ENCODE data around the gene RANBP9.

DNA sequence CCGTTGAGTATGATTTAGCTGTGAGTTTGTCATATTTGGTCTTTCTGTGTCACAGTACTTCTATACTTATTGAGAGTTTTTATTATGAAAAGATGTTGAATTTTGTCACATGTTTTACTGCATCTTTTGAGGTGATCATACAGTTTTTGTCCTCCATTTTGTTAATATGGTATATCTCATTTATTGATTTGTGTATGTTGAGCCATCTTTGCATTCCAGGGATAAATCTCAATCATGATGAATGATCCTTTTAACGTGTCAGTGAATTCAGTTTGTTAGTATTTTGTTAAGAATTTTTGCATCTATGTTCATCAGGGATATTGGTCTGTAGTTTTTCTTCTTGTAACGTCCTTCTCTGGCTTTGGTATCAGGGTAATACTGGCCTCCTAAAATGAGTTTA is 133.7 kb downstream of the RANBP9 start:
- no peak for TF ChIP-seq EZH2 (IDR thresholded peaks at IDR 0.05; ENCODE audit: low read depth, unreplicated experiment)
- TF ChIP-seq POLR2AphosphoS5 (IDR thresholded peaks at IDR 0.05; ENCODE audit: low read depth), result no peak
- TF ChIP-seq, protein P1, sequence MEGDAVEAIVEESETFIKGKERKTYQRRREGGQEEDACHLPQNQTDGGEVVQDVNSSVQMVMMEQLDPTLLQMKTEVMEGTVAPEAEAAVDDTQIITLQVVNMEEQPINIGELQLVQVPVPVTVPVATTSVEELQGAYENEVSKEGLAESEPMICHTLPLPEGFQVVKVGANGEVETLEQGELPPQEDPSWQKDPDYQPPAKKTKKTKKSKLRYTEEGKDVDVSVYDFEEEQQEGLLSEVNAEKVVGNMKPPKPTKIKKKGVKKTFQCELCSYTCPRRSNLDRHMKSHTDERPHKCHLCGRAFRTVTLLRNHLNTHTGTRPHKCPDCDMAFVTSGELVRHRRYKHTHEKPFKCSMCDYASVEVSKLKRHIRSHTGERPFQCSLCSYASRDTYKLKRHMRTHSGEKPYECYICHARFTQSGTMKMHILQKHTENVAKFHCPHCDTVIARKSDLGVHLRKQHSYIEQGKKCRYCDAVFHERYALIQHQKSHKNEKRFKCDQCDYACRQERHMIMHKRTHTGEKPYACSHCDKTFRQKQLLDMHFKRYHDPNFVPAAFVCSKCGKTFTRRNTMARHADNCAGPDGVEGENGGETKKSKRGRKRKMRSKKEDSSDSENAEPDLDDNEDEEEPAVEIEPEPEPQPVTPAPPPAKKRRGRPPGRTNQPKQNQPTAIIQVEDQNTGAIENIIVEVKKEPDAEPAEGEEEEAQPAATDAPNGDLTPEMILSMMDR (conservative IDR thresholded peaks at IDR 0.05; ENCODE audit: low read depth in 2 of 2), result no peak
- no peak for TF ChIP-seq CREB1 (CRISPR knock-in tag; IDR thresholded peaks at IDR 0.05; ENCODE audit: low read depth)
